22Rv1 (cell line): ENCODE data around the gene COX5A.
A peak's percentile ranks its signal among the peaks of the same experiment; 100 is the strongest.
"Not testable (repeated sequence)": the region's sequence is repeated elsewhere in the genome, so short reads cannot be mapped to it uniquely, and the experiment has no call there.

Source experiments
- H3K27ac ChIP-seq: fragments of 450-650 bp; 2 replicates; pipeline ENCODE4 v1.5.1; 2017
- ZFX ChIP-seq: fragments of 450-650 bp; IDR thresholded peaks from 2 replicates; pipeline ENCODE4 v1.6.1; 2017; ENCODE audit warnings: antibody characterized with exemption, borderline replicate concordance
- TF ChIP-seq, protein P1 (sequence below): fragments of 450-650 bp; IDR thresholded peaks from 2 replicates; pipeline ENCODE4 v1.5.1; 2017; ENCODE audit warnings: mild to moderate bottlenecking

Gene COX5A

DNA sequence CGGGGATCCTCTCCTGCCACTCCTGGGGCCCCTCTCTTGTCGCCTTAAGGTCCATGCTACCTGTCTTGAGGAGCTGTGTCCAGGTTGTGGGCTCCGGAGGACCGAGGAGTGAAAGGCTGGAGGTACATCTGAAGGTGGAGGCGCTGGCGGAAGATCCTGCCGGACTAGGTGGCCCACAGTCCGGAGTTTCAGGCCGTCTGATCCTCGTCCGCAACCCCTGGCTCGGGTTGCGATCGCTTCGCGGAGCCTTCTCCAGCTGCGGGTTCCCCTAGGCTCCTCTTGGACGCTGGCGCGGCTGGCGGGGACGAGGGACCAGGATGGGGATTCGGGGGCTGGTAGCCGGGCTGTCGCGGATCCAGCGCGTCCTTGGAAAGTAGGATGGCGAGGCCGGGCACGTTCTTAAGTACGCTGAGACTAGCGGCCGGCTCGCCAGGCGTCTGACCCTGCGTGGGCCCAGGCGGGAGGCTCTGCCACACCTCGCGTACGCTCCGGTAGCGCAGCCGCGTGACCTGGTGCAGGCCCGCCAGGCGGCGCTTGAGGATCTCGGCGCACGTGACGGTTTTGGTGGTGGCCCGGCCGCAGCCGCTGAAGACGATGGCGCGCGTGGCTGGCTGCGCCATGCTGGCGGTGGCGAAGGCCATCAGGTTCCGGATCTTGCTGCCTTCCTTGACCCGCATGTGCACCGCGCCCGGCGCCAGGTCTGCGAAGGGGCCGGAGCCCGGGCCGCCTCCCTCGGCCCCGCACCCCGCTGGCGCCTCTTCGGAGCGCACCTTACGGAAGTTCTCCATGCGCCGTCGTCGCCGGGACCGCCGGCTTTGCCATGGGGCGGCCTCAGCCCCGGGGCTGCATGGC lies 18.1 kb upstream of the COX5A start:
- TF ChIP-seq ZFX = no peak
- TF ChIP-seq, protein P1, sequence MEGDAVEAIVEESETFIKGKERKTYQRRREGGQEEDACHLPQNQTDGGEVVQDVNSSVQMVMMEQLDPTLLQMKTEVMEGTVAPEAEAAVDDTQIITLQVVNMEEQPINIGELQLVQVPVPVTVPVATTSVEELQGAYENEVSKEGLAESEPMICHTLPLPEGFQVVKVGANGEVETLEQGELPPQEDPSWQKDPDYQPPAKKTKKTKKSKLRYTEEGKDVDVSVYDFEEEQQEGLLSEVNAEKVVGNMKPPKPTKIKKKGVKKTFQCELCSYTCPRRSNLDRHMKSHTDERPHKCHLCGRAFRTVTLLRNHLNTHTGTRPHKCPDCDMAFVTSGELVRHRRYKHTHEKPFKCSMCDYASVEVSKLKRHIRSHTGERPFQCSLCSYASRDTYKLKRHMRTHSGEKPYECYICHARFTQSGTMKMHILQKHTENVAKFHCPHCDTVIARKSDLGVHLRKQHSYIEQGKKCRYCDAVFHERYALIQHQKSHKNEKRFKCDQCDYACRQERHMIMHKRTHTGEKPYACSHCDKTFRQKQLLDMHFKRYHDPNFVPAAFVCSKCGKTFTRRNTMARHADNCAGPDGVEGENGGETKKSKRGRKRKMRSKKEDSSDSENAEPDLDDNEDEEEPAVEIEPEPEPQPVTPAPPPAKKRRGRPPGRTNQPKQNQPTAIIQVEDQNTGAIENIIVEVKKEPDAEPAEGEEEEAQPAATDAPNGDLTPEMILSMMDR = peak; percentile 64
- H3K27ac ChIP-seq = peak overlapping the region; percentile 81

DNA sequence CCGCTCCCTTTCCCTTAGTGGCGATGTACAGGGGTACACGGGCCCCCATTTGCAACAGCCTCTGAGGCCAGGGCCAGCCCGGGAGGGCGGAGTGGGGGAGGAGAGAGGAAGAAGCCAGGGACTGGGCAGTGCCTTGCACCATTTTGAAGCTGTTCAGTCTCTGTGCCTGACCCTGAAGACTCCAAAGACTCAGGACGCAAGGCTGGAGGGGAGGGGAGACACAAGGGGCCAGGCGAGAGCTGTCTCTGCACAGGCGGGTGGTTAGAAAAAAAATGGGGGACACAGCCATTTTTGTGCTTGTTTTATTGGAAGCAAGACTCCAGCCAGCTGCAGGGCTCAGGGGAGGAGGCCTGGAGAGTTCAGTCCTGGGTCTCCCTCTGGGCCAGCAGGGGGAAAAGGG lies 17.1 kb upstream of the COX5A start:
- no peak overlapping the region for H3K27ac ChIP-seq
- TF ChIP-seq, protein P1 = no peak
- TF ChIP-seq ZFX = no peak

DNA sequence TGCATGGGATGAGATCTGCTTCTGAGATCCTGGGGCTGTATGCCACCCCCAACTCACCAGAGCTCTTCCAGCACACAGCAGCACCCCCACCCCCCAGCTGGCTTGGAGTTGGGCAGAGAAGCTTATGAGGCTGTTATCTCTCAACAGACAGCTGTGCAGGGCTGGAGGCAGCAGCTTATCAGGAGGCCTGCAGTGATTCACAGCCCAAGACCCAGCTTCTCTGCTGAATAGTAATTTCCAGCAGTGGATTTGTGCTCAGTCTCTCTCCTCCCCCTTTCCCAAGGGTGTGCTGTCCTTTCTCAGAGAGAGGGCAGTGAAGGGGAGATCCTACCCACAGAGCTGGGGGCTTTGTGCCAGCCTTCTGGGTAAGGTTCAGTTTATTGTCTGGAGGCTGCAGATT lies 16.6 kb upstream of the COX5A start:
- no peak overlapping the region for H3K27ac ChIP-seq
- TF ChIP-seq ZFX = no peak
- TF ChIP-seq, protein P1 = no peak

DNA sequence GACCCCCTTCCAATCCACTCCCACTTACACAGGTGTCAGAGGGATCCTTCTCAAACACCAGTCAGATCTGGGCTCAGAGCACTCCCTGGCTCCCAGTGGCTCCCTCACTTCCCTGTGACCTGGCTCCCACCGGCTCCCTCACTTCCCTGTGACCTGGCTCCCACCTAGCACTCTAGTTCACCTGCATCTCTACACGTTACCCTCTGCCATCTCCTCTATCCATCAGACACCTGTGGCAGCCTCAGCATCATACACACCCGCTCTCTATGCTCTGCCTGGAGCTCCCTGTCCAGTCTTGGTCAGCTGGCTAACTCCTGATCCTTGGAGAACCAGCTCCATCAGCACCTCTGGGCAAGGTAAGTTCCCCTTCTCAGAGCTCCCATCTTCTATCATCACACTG lies 13.1 kb upstream of the COX5A start:
- TF ChIP-seq, protein P1 = no peak
- no peak for TF ChIP-seq ZFX
- no peak overlapping the region for H3K27ac ChIP-seq

DNA sequence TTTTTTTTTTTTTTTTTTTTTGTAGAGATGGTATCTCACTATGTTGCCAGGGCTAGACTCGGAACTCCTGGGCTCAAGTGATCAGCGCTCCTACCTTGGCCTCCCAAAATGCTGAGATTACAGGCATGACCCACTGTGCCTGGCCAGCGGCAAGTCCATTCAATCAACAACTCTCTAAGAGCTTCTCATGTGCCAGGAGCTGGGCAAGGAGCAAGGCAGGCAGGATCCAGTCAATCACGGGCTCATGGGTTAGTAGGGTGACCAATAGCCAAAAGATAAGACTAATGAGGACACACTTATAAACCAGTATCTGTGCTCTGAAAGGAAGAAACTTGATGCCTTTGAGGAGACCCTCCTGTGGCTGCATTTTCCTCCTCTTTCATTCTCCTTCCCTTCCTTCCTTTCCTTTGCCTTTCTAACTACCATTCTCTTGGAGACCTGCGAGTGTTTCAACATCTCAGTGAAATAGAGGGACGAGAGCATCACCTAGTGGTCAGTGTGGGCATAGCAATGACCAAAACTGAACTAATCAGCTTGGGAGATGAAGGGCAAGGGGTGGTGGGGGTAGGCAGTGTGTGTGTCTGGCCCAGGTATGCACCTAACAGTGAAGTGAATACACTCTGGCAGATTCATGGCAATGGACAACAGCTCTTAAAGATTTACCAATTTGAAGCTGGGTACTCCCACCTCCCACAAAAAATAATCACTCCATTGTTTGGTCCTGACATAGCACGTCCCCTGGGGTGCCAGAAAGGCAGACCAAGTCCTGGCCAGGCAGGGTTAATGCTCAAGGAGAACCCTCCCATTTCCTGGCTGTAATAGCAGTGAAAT lies 12.4 kb upstream of the COX5A start:
- TF ChIP-seq, protein P1 = peak; percentile 96
- no peak for TF ChIP-seq ZFX
- no peak overlapping the region for H3K27ac ChIP-seq

DNA sequence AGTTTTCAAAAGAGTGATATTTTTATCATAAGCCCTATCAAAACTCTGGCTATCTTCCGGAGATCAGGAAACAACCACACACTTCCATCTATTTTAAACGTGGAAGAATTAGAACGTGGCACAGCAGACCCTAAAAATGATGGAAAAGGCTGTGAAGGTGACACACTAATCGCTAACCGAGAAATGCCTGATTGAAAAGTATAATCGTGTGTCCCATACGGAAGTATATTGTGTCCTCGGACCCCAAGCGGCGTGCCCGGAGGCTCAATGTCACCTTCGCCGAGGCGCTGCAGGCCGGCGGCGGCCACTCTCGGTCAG lies 642 bp downstream of the COX5A start:
- H3K27ac ChIP-seq = peak overlapping the region; percentile 95
- no peak for TF ChIP-seq ZFX
- TF ChIP-seq, protein P1 = no peak

DNA sequence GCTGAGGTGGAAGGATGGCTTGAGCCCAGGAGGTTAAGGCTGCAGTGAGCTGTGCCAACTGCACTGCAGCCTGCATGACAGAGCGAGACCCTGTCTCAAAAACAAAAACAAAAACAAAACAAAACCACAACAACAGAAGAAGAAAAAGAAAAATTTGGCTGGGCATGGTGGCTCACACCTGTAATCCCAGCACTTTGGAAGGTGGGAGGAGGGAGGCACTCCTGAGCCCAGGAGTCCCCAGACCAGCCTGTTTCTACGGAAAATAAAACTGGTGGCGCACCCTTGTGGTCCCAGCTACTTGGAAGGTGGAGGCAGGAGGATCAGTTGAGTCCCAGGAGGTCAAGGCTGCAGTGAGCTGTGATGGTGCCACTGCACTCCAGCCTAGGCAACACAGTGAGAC lies 2.7 kb downstream of the COX5A start:
- TF ChIP-seq, protein P1 = peak; percentile 18; the same call in 1 of the 2 replicates
- not testable (repeated sequence) for H3K27ac ChIP-seq
